Retinal pigment epithelial cell (primary cell): ENCODE measurements around the gene NLRP1.

Experiments used
- DNase-seq: peaks from one replicate; pipeline ENCODE4 v3.0.0-alpha.2; 2010; ENCODE audit warnings: low read depth
- H3K4me3 ChIP-seq: 2 replicates; pipeline ENCODE4 v1.5.1; 2011; ENCODE audit warnings: mild to moderate bottlenecking, low read length, control low read depth, moderate library complexity
- TF ChIP-seq, protein P1 (sequence below): conservative IDR thresholded peaks from 2 replicates; pipeline ENCODE4 v1.5.1; 2011; ENCODE audit warnings: low read depth, low read length, control low read depth, inconsistent platforms

The NLRP1 gene

DNA sequence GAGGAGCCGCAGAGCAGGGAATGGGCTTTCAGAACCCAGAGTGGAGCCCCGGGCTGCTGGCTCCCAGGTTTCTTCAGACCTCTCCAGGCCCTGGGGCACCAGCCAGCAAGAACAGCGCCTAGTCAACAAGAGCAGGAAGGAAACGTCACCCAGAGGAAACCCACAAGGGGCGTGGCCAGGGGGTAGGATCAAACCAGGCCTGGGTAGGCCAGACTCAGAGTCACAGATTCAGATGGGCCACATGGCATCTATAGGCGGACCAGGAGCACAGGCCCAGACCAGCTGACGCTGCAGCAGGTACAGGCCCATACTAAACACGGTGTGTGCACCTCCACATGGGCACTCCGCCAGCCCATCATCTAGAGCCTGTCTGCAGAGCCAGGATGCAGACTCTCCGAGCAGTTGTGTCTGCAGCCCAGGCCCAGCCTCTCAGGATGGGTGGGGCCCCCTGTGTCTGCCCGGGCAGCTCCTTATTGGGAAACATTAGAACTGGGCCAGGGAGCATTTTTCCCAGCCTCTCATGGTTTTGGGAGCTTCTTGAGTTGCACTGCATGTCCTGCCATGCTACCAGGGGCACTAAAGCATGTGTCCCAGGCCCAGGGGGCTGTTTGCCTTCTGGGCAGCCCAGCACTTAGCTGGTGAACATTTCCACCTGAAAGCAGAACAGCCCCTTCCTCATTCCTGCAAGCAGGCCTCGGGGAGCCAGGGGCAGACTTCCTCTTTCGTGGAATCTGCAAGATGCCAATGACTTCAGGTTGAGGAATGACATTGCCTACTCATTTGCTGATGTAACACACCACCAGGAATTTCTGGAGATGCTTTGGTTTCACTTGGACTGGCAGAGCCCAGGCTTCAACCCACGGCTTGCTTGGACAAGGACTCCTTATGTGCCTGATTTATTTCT lies at the start of gene NLRP1:
Gene NLRP1 (minus strand): TSS at position 127 of the 904 bp plus-strand sequence. CDS start 552 bp downstream, outside the sequence.
- TF ChIP-seq, protein P1, sequence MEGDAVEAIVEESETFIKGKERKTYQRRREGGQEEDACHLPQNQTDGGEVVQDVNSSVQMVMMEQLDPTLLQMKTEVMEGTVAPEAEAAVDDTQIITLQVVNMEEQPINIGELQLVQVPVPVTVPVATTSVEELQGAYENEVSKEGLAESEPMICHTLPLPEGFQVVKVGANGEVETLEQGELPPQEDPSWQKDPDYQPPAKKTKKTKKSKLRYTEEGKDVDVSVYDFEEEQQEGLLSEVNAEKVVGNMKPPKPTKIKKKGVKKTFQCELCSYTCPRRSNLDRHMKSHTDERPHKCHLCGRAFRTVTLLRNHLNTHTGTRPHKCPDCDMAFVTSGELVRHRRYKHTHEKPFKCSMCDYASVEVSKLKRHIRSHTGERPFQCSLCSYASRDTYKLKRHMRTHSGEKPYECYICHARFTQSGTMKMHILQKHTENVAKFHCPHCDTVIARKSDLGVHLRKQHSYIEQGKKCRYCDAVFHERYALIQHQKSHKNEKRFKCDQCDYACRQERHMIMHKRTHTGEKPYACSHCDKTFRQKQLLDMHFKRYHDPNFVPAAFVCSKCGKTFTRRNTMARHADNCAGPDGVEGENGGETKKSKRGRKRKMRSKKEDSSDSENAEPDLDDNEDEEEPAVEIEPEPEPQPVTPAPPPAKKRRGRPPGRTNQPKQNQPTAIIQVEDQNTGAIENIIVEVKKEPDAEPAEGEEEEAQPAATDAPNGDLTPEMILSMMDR: no peak
- DNase-seq: no peak
- no peak within 1 kb of the TSS for H3K4me3 ChIP-seq

- no peak overlapping the region for H3K4me3 ChIP-seq
- DNase-seq: no peak
- TF ChIP-seq, protein P1: no peak
Observed at GRCh38 chr17:5631958-5632590, 47.8 kb upstream of the NLRP1 start.

DNA sequence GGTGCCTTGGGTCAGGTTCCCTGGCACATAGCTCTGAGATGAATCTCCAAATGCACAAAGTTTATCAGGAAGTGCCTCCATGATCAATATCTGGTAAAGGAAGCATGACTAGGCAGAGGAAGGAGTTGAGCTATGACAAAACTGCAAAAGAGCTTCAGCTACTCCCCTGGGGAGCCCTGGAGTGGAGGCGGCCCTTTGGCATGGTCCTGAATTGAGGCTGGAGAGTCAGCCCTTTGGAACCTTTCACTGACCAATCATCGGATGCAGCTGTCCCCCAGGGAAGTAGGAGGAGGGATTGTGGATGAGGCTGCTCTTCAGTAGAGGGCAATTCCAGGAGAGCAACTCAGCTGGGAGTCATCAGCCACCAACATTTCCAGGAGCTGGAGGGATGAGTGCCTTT lies 46.1 kb upstream of the NLRP1 start:
- TF ChIP-seq, protein P1: no peak
- H3K4me3 ChIP-seq: no peak overlapping the region
- DNase-seq: no peak

GRCh38 chr17:5629128-5629527 lies 44.8 kb upstream of the NLRP1 start:
- no peak for DNase-seq

GRCh38 chr17:5628262-5628661 lies 44.0 kb upstream of the NLRP1 start:
- TF ChIP-seq, protein P1: no peak
- no peak for DNase-seq
- no peak overlapping the region for H3K4me3 ChIP-seq

More at GRCh38 chr17:5629128-5629527, 44.8 kb upstream of the NLRP1 start:
- TF ChIP-seq, protein P1: no peak
- no peak overlapping the region for H3K4me3 ChIP-seq

DNA sequence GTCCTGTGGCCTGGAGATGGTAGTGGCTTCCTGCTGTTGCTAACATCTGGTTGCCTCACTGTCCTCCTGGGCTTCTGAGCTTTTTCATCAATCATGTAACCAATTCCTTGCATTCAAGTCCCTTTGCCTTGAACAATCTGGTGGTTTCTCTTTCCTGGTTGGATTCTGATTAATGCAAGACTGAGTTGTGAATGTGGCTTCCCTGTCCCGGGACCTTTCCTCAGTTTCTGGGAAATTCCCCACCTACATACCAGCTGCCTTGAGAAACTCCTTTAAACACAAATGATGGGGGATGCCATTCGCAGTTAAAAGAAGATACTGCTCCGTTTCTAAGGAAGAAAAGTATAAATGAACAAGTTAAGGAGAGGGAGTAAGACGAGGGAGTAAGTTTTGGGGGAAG lies 39.9 kb upstream of the NLRP1 start:
- DNase-seq: no peak

More for the DNA sequence above, 39.9 kb upstream of the NLRP1 start:
- TF ChIP-seq, protein P1: no peak
- no peak overlapping the region for H3K4me3 ChIP-seq
